DMS53 treated with DMSO at 0.1 percent for 48 hours (cell line): ENCODE data around the gene IFT172.

Source experiments
- DNase-seq: peaks from one replicate; lab custom pipeline; 2025; ENCODE audit not compliant: unreplicated experiment; lab: John Stamatoyannopoulos, UW

IFT172 gene

GRCh38 chr2:27494284-27494943 lies 4.9 kb upstream of the IFT172 start:
- no peak for DNase-seq

DNA sequence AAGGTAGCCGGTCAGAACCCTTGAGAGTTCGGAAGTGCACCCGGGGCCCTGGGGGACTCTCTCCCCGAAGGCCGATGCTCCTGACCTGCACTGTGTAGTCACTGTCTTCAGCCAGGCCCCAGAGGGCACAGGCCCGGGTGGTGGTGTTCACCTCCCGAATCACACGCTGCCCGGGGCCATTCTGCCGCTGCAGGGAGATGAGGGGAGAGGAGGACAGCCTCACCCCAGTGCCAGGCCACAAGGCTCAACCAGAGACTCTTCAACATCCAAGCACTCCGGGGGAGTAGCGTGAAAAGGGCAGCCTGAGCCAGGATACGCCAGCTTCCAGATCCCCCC lies 4.4 kb upstream of the IFT172 start:
- DNase-seq = no peak

DNA sequence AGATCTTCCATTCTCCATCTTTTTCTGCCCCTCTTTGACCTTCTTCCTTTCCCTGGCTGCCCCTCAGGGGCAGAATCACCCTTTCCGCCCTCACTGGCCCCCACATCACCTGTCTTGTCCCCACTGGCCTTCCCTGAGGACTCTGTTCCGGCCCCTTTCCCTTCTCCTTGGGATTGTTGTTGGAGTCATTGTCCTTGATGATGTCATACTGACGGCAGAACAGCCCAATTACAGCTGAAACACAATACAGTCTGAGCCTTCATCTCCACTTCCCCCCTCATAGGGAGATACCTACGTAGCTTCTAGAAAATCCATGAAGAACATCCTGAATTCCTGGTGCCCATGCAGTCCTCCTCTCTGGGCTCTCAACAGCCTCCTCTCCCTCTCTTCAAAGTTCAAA lies 3.0 kb upstream of the IFT172 start:
- DNase-seq = no peak

DNA sequence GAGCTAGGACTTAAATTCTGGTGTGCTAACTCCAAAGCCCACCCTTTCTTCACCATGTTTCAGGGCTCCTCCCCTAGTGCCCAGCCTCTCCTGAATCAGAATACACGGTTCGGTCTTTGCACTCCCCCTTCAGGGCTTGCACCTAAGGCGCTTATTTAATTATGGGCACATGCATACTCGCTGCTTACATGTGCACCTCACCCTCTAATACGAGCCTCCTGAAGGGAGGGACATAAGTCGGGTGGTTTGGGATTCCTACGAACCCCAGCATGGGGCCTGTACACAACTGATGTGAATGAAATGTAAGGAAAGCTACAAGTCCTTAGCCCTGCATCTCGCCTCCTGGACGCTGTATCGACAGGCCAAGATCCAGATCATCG lies 435 bp downstream of the IFT172 start:
- DNase-seq = peak; percentile 35

- DNase-seq = no peak
Measured at GRCh38 chr2:27485496-27485895, 4.0 kb downstream of the IFT172 start.

DNA sequence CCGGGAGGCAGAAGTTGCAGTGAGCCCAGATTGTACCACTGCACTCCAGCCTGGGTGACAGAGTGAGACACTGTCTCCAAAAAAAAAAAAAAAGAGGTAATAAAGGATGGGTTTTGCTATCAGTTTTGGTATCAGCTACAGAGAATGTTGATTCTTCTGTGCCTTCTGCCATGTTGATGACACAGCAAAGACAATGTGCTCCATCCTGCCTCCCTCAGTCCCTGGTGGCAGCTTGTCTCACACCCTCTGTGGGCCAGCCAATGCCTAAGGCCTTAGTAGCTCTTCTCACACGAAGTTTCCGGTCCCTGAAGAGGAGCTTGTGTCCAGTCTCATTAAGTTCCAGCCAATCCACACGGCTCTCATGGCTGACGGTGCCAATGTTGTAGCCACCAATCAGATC lies 17.6 kb downstream of the IFT172 start:
- no peak for DNase-seq

DNA sequence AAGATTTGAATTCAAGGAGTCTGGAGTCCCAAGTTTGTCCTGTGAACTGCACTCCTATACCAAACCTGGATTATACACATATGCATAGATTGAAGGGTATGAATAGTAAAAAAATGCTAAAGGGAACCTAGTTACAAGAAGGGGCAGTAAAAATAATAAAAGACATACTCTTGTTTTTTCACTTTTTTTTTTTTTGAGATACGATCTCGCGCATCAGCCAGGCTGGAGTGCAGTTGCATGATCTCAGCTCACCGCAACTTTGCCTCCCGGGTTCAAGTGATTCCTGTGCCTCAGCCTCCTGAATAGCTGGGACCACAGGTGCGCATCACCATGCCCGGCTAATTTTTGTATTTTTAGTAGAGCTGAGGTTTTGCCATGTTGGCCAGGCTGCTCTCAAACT lies 25.1 kb downstream of the IFT172 start:
- no peak for DNase-seq

DNA sequence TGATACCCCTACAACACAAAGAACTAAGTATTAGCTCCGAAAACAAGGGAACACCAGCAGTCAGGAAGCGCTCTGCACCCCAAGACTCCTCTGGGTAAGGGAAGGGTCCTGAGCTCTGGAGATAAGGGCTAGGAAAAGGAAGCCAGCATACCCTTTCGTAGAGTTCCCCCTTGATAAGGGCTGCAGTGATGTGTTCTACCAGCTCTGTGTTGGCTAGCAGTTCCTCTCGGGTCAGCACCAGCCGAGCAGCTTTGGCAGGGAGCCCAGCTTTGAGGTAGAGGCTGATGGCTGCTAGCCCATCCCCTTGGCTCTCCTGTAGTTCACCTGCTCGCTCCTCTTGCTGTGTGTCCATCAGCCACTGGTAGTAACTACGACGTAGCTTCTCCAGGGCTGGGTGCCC lies 28.4 kb downstream of the IFT172 start:
- DNase-seq = no peak

DNA sequence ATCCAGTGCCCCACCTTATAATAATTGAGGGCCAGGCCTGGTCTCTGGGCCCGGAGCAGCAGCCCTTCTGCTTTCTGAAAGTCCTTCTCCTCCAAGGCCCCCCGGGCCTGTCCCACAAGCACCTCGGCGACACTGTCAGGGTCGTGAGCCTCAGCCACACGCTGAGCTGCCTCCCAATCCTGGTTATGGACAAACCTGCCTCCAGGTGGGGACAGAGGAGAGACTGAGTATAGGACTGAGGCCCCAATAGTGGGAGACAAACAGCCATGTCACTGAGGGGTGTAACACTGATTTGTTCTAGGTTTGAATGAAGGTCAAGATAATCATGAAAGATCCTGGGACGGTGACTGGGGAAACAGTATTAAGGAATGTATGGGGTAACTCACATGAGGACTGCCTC lies 35.6 kb downstream of the IFT172 start:
- DNase-seq = no peak

DNA sequence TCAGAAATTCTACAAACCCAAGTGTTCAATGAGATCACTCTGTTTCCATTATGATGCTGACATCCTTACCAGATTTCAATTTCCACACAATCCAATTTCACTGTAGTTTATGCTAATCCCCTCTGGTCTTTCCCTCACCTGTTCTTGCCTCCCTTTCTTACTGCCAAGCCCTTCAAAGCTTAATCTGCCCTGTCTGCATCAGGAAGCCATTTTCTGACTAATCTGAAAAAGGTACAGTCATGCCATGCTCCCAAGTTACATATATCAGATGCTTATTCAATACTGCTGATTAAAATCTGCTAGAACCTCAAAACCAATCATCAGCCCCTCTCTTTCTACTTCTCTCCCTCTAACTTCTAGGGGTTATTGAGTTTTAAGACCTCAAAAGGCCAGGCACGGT lies 38.4 kb downstream of the IFT172 start:
- no peak for DNase-seq

- no peak for DNase-seq
Measured at GRCh38 chr2:27448381-27448780, 41.2 kb downstream of the IFT172 start.

DNA sequence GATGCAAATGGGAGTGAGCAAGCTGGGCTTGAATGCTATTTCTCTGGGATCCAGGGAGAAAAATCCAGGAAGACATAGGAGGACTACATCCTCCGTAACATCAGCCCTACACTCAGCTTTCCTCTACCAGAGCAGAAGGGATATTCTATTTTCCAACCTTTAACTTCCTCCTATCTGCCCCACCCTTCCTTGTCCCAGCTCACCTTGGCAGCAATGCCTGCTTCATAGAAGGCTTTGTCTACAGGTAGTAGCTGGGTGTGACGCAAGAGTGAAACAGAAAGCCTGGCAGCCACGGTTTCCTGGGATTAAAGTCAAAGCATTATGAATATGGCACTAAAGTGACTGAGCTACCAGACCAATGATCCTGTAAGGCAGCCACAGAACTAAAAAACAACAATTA lies 43.5 kb downstream of the IFT172 start:
- DNase-seq = peak; percentile 14

- no peak for DNase-seq
Measured at GRCh38 chr2:27445615-27446014, 43.9 kb downstream of the IFT172 start.

GRCh38 chr2:27445155-27445554 lies 44.4 kb downstream of the IFT172 start:
- DNase-seq = no peak

DNA sequence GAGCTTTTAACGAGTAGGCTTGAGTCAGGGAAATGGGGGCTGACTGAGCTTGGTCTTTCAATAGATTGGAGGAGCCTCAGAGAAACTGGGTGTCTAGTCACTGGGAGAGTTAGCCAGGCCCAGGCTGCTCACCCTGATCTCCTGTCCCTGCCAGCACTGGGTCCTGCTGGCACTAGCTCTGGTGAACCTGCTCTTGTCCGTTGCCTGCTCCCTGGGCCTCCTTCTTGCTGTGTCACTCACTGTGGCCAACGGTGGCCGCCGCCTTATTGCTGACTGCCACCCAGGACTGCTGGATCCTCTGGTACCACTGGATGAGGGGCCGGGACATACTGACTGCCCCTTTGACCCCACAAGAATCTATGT lies 46.6 kb downstream of the IFT172 start:
- no peak for DNase-seq

DNA sequence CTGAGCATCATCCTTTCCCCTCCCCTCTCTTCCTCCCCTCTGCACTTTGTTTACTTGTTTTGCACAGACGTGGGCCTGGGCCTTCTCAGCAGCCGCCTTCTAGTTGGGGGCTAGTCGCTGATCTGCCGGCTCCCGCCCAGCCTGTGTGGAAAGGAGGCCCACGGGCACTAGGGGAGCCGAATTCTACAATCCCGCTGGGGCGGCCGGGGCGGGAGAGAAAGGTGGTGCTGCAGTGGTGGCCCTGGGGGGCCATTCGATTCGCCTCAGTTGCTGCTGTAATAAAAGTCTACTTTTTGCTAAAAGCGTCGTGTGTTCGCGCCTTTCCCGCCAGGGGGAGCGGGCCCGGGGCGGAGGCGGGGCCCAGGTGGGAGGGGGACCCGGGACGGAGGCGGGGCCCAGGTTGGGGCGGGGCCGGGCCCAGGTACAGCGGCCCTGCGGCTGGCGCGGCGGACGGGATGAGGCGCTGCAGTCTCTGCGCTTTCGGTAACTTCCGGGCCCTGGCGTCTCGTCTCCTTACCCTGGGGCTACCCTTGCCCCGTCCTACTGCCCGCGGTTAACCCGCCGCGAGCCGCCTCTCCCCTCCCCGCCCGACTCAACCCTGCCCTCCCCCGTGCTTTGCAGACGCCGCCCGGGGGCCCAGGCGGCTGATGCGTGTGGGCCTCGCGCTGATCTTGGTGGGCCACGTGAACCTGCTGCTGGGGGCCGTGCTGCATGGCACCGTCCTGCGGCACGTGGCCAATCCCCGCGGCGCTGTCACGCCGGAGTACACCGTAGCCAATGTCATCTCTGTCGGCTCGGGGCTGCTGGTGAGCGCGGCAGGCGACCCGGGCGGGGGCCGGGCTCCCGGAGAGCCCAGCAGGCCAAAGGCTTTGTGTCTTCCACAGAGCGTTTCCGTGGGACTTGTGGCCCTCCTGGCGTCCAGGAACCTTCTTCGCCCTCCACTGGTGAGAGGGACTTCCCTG lies 47.3 kb downstream of the IFT172 start, which contains the start of gene KRTCAP3:
Gene KRTCAP3 (plus strand): TSS at position 424 of the 962 bp plus-strand sequence. CDS start 32 bp downstream, at position 456.
- DNase-seq = peak; percentile 21

DNA sequence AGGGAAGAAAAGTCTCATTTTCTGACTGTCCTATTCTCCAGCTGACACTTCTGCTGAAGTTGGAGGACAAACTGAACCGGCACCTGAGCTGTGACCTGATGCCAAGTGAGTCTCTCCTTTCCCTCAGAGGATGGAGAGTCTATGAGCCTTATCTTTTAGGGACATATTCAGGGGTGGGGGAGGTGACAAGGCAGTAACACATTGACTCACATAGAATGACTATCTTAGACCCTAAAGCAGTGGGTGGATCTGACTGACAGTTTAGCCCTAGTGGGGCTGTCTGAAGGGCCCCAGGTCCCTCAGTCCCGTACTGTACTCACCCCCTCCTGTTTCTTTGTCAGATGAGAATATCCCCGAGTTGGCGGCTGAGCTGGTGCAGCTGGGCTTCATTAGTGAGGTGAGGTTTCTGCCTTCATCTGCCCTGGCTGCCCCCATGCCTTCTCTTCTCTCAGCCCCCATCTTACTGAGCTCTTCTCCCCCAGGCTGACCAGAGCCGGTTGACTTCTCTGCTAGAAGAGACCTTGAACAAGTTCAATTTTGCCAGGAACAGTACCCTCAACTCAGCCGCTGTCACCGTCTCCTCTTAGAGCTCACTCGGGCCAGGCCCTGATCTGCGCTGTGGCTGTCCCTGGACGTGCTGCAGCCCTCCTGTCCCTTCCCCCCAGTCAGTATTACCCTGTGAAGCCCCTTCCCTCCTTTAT lies 48.2 kb downstream of the IFT172 start:
- DNase-seq = no peak

DNA sequence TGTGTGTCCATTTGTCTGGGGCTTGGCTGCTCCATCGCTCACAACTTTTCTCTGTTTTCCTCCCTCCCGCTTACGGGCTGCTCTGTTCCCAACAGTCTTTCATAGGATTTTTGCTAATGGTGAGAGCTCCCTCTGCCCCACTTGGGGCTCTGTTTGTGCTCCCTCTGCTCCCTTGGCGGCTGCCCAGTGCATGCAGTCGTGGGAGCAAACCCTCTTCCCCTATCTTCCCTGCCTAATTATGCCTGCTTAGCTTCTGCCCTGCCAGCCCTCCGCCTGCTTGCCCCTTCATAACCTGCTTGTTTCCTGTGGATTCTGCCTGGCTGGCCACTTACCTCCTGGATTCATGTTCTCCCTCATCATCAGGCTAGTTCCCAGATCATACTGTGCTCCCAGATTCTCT lies 53.9 kb downstream of the IFT172 start:
- no peak for DNase-seq

- DNase-seq = no peak
Measured at GRCh38 chr2:27431395-27431794, 58.1 kb downstream of the IFT172 start.

- peak; percentile 60 for DNase-seq
Measured at GRCh38 chr2:27428978-27429541, 60.5 kb downstream of the IFT172 start.

DNA sequence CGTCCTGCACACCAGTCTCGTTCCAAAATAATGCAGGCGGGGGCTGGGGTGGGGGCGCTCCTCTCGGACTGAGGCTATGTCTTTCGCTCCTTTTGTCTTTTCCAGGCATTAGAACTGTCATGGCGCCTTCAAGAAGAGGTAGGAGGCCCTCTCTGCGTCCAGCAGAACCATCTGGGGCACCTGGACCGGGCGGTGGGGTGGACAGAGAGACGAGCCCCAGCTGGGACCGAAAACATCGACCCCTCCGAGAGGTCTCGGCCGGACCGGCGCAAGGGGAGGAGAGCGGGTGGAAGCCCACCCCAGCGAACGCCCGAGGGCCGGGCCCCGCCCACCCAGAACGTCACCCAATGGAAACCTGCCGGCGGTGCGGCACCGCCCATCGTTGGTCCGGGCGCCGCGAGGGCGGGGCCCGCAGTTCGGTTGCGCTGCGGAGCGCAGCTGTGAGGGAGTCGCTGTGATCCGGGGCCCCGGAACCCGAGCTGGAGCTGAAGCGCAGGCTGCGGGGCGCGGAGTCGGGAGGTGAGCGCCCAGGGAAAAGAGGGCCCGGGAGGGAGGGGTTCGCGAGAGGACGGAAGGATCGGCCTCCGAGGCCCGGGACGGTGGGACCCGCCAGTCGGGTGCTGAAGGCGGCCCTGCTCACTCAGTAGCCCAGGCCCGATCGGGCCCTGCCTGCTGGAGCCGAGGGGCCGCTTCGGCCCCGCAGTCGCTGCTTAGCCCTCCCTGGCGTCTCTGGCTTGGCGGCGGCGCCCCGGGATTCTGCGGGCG lies 61.1 kb downstream of the IFT172 start, which contains the start of gene NRBP1:
Gene NRBP1 (plus strand): TSS at position 419 of the 765 bp plus-strand sequence. CDS start 4,643 bp downstream, outside the sequence.
- peak; percentile 59 for DNase-seq
